ENCODE data around the gene UPF3B. TPM values are rescaled to one million over a fixed set of nuclear protein-coding genes. Genes with fewer than 3 reads are reported as not detected.

UPF3B gene
- total and polyA plus RNA-seq, 9 of the 15 experiments (the other 6 are each of a cell fraction or from before 2014, with no cell fraction given) = 17.6 to 57.0 (median 32.3) TPM

DNA sequence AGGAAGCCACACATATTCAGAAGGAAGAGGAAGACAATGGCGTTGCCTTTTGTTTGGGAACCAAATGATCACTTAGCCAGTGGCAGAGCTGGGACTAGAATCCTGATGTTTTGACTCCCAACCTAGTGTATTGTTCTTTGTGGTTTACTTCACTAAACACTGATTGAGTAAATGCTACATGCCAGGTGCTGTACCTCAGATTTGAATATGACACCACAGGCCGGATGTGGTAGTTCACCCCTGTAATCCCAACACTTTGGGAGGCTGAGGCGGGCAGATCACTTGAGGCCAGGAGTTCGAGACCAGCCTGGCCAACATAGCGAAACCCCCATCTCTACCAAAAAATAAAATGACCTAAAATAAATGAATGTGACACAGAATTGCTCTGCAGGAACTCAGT is 27.3 kb upstream of the UPF3B start (continued):
- TF ChIP-seq, protein P1, sequence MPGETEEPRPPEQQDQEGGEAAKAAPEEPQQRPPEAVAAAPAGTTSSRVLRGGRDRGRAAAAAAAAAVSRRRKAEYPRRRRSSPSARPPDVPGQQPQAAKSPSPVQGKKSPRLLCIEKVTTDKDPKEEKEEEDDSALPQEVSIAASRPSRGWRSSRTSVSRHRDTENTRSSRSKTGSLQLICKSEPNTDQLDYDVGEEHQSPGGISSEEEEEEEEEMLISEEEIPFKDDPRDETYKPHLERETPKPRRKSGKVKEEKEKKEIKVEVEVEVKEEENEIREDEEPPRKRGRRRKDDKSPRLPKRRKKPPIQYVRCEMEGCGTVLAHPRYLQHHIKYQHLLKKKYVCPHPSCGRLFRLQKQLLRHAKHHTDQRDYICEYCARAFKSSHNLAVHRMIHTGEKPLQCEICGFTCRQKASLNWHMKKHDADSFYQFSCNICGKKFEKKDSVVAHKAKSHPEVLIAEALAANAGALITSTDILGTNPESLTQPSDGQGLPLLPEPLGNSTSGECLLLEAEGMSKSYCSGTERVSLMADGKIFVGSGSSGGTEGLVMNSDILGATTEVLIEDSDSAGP (CRISPR knock-in tag; IDR thresholded peaks at IDR 0.05) = no peak
- TF ChIP-seq, protein P2, sequence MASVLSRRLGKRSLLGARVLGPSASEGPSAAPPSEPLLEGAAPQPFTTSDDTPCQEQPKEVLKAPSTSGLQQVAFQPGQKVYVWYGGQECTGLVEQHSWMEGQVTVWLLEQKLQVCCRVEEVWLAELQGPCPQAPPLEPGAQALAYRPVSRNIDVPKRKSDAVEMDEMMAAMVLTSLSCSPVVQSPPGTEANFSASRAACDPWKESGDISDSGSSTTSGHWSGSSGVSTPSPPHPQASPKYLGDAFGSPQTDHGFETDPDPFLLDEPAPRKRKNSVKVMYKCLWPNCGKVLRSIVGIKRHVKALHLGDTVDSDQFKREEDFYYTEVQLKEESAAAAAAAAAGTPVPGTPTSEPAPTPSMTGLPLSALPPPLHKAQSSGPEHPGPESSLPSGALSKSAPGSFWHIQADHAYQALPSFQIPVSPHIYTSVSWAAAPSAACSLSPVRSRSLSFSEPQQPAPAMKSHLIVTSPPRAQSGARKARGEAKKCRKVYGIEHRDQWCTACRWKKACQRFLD (CRISPR knock-in tag; IDR thresholded peaks at IDR 0.05) = no peak
- TF ChIP-seq SIN3A (IDR thresholded peaks at IDR 0.05; ENCODE audit: borderline replicate concordance in 2 of 2, control insufficient read depth in 1 of 2, low read depth in 2 of 2, low read length in 2 of 2) (no peak), RB1 (IDR thresholded peaks at IDR 0.05; ENCODE audit: low read depth) (no peak), ZNF134 (CRISPR knock-in tag; conservative IDR thresholded peaks at IDR 0.05) (no peak), SMAD2 (IDR thresholded peaks at IDR 0.05; ENCODE audit: low read depth, low read length) (no peak), PRMT5 (CRISPR knock-in tag; IDR thresholded peaks at IDR 0.05) (no peak)

DNA sequence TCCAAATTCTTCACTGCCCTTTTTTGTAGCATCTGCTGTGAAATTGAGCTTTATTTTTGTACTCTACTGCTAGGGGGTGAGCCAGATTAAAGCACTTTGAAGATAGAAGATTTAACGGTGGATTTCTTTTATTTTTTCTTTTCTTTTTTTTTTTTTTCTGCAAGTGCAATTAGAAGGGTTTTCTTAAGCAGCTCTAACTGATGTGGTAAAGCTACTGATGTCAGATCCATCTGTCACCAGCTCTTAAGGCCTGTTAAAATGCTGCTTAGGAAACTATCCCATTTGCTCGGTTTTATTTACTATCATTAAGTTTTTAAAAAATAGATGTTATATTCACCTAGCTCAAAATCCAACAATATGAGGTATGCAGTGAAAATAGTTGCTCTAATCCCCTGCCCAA is 26.0 kb upstream of the UPF3B start:
- H3K4me2 ChIP-seq (ENCODE audit: insufficient read depth, low read length) = no peak overlapping the region
- peaks cover 18% of the 10 kb centered on the region for H3K79me2 ChIP-seq (ENCODE audit: control insufficient read depth, insufficient read depth, low read length)
- POLR2A ChIA-PET = interaction anchor here (0.6 to 1.3 kb wide), 9 partner anchors 8 to 380 kb away, joined by 3 to 8 read pairs (median 3); partner anchors contain the start of gene RPL39
- no peak overlapping the region for H2AFZ ChIP-seq (ENCODE audit: low read depth, low read length)
- H3K36me3 ChIP-seq (ENCODE audit: control insufficient read depth, insufficient read depth, low read length) = peaks cover 45% of the 10 kb centered on the region; the same call in 1 of the 3 replicates
- H3K4me3 ChIP-seq = no peak overlapping the region
- CTCF ChIA-PET (ENCODE audit: low intra/inter-chr PET ratio) = no interaction called here
- no peak for FAIRE-seq
- intact Hi-C loops (cut with micrococcal nuclease) (no loop called here), in situ Hi-C loops (cut with MboI) (loop anchor here (10.0 kb wide), 1 partner anchor 364 kb away; no protein-coding TSS in a partner anchor)
- H3K9ac ChIP-seq (ENCODE audit: insufficient read depth in 1 of 2, low read depth in 2 of 2, low read length in 2 of 2) = no peak overlapping the region
- no peaks in the 10 kb centered on the region for H4K20me1 ChIP-seq (replicated peaks; ENCODE audit: control insufficient read depth, insufficient read depth, low read length)
- 75% methylated on average over 1 of the region's 2 CpGs for WGBS (ENCODE audit: insufficient coverage, low coverage, missing lambda C conversion rate)
- no peaks in the 10 kb centered on the region for H3K4me1 ChIP-seq (replicated peaks in 1 of 2; ENCODE audit: control insufficient read depth in 2 of 2, insufficient read depth in 2 of 2, low read length in 2 of 2)
- H3K9me1 ChIP-seq (ENCODE audit: control insufficient read depth, insufficient read depth, low read length) = no peaks in the 10 kb centered on the region
- no peak for ATAC-seq
- H3K27ac ChIP-seq (ENCODE audit: extremely low read depth, low read depth, low read length) = no peak overlapping the region
- BruUV-seq (replicated peaks) = no TSS peak
- H3K27me3 ChIP-seq (ENCODE audit: control insufficient read depth in 2 of 2, insufficient read depth in 2 of 2, low read length in 2 of 2) = no peaks in the 10 kb centered on the region
- H3K9me3 ChIP-seq (replicated peaks; ENCODE audit: control insufficient read depth, insufficient read depth, low read depth, low read length) = no peaks in the 10 kb centered on the region
- no peak for DNase-seq (ENCODE audit: extremely low read depth in 1 of 4, low spot score in 3 of 4)
- TF ChIP-seq HOXB6 (CRISPR knock-in tag; IDR thresholded peaks at IDR 0.05; ENCODE audit: borderline replicate concordance) (no peak), ZNF57 (CRISPR knock-in tag; IDR thresholded peaks at IDR 0.05) (no peak)
